ENCODE measurements around the gene ADAMTS7. TPM values are rescaled to one million over a fixed set of nuclear protein-coding genes. Genes with fewer than 3 reads are reported as not detected.
"Not testable (repeated sequence)": the region's sequence is repeated elsewhere in the genome, so short reads cannot be mapped to it uniquely, and the experiment has no call there.

ADAMTS7 gene
- total RNA-seq, 2 donors from 2014 or later, result 20.8 to 39.2 TPM

DNA sequence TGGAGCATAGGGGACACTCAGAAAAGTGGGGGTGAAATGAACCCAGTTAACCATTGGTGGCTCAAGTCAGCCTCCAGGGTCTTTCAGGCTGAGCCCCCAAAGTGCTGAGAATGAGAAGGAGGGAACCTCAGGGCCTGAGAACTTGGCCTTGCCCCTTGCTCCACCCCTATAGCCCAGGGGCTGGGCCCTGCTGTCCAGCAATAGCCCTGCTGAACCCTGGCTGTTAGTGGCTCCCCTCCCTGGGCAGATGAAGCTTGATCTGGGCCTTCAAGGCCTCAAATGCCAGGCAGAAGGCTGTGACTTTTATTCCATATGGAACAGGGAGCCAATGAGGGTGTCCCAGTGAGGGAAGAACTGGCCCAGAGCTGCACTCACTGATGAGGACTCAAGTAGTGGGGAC is 16.2 kb downstream of the ADAMTS7 start:
- Histone ChIP-seq H3K36me3 (peaks cover 37% of the 10 kb centered on the region), H3K9me3 (no peaks in the 10 kb centered on the region), H3K4me3 (no peak overlapping the region), H3K4me1 (peaks cover 0 to 44% of the 10 kb centered on the region in 2 donors), H3K27ac (no peak overlapping the region), H3K27me3 (no peaks in the 10 kb centered on the region)
- no peak for DNase-seq (ENCODE audit: low spot score)
- TF ChIP-seq, protein P1, sequence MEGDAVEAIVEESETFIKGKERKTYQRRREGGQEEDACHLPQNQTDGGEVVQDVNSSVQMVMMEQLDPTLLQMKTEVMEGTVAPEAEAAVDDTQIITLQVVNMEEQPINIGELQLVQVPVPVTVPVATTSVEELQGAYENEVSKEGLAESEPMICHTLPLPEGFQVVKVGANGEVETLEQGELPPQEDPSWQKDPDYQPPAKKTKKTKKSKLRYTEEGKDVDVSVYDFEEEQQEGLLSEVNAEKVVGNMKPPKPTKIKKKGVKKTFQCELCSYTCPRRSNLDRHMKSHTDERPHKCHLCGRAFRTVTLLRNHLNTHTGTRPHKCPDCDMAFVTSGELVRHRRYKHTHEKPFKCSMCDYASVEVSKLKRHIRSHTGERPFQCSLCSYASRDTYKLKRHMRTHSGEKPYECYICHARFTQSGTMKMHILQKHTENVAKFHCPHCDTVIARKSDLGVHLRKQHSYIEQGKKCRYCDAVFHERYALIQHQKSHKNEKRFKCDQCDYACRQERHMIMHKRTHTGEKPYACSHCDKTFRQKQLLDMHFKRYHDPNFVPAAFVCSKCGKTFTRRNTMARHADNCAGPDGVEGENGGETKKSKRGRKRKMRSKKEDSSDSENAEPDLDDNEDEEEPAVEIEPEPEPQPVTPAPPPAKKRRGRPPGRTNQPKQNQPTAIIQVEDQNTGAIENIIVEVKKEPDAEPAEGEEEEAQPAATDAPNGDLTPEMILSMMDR (IDR thresholded peaks at IDR 0.05), result no peak

DNA sequence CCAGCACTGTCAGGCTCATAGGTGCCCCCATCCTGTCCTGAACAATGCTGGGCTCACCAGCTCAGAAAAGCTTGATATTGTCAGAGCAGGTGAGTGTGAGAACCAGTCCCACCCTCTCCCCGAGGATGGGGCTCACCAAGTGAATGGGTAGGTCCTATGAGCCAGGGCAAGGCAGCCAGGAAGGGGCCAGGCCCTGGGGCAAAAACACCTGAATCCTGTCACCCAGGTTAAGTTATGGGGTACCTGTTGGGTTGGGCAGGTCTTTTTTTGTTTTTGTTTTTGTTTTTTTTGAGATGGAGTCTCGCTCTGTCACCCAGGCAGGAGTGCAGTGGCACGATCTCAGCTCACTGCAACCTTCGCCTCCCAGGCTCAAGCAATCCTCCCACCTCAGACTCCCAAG is 16.8 kb downstream of the ADAMTS7 start:
- peak overlapping the region in 1 of 2 donors; percentile 10 for H3K27ac ChIP-seq
- peaks cover 0 to 50% of the 10 kb centered on the region in 2 donors for H3K4me1 ChIP-seq
- not testable (repeated sequence) for DNase-seq (ENCODE audit: low spot score)

DNA sequence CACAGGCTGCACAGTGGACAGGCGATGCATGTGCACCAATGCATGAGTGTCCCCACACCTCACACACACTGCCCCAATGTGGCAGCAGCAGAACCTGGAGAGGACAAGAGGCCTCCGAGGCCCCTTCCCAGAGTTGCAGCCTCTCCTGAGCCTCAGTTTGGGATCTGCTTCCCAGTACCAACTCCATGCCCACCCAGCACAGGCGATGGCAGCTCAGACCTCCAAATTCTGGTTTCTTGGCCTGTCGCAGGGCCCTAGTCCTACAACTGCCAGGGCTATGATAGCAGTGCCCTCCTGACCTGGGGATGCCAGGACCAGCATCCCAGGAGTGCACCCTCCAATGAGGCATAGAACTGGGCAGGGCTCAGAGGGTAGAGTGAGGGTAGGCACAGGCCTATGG is 19.9 kb downstream of the ADAMTS7 start:
- DNase-seq (ENCODE audit: low spot score), result no peak
- TF ChIP-seq, protein P1 (IDR thresholded peaks at IDR 0.05), result no peak
- H3K27ac ChIP-seq, result peak overlapping the region; percentile 23 to 35
- H3K9me3 ChIP-seq, result no peaks in the 10 kb centered on the region
- peaks cover 54% of the 10 kb centered on the region for H3K36me3 ChIP-seq
- H3K4me3 ChIP-seq, result no peak overlapping the region
- H3K27me3 ChIP-seq, result no peaks in the 10 kb centered on the region
- H3K4me1 ChIP-seq, result peaks cover 0 to 26% of the 10 kb centered on the region in 2 donors

More for the DNA sequence above, 16.8 kb downstream of the ADAMTS7 start:
- H3K4me3 ChIP-seq, H3K9me3 ChIP-seq, H3K27me3 ChIP-seq: not testable (repeated sequence)
- peaks cover 39% of the 10 kb centered on the region for H3K36me3 ChIP-seq

DNA sequence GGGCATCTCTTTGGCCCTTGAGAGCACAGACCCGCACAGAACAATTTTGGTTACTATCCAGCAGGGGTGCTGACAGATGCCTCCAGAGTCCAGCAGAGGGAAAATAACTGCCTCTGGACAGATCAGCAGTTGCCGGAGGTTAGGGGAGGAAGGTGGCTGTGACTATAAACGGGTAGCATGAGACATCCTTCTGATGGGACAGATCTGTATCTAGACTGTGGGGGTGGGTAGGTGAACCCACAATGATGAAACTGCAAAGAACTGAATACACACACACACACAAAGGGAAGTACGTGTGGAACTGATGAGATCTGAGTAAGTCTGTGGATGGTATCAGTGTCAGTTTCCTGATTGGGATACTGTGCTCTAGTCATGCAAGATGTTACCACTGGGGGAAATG is 21.2 kb downstream of the ADAMTS7 start:
- no peak for DNase-seq (ENCODE audit: low spot score)
- Histone ChIP-seq H3K9me3 (no peaks in the 10 kb centered on the region), H3K4me3 (no peak overlapping the region), H3K27ac (peak overlapping the region; percentile 37 to 66), H3K4me1 (peaks cover 0 to 25% of the 10 kb centered on the region in 2 donors), H3K36me3 (peaks cover 52% of the 10 kb centered on the region), H3K27me3 (no peaks in the 10 kb centered on the region)
- TF ChIP-seq, protein P1 (IDR thresholded peaks at IDR 0.05), result no peak

DNA sequence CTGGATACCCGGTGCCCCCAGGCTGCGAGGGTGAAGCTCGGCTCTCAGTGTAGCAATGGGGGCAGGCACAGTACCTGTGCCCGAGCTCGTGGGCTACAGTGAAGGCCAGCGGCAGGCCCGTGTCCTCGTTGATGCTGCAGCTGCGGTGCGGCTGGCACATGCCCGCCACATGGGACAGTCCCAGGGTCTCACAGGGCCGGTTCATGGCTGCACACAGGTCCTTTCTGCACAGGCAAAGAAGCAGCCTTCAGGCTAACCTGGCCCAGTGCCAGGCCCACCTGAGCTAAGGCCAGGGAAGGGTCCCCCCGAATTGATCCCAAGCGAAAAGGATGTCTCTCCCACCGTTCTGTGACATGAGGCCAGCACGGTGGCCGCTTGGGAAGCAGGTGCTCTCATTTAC is 21.6 kb downstream of the ADAMTS7 start:
- Histone ChIP-seq H3K36me3 (peaks cover 51% of the 10 kb centered on the region), H3K27me3 (no peaks in the 10 kb centered on the region), H3K4me1 (peaks cover 0 to 25% of the 10 kb centered on the region in 2 donors), H3K4me3 (no peak overlapping the region), H3K27ac (peak overlapping the region; percentile 37 to 66), H3K9me3 (no peaks in the 10 kb centered on the region)
- DNase-seq (ENCODE audit: low spot score), result no peak
- TF ChIP-seq, protein P1 (IDR thresholded peaks at IDR 0.05), result no peak

DNA sequence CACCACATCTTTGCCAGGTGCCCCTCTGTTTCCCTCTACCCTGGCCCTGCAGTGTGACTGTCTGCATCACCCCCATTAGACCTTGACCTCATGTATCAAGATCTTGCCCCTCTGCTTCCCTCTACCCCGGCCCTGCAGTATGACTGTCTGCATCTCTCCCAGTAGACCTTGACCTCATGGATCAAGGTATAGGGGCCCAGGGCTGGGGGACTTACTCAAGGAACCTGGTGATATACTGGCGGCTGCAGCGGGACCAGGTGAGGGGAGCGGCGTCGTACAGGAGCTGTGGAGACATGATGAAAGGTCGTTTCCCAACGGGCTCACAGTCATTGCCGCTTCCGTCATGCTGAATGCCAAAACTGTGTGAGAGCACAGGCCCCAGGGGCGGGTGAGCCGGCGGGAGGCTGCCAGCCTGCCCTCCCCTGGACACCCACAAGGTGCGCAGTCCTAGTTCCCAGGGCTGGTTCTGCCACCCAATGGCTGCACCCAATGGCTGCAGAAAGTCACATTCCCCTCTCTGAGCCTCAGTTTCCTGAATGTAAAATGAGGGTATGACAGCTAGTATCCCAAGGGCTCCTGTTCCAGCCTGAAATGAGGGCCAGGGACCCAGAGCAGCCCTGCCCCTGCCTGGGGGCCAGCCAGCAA is 23.1 kb downstream of the ADAMTS7 start:
- Histone ChIP-seq H3K4me1 (peaks cover 0 to 25% of the 10 kb centered on the region in 2 donors), H3K4me3 (no peak overlapping the region), H3K36me3 (peaks cover 51% of the 10 kb centered on the region), H3K9me3 (no peaks in the 10 kb centered on the region), H3K27me3 (no peaks in the 10 kb centered on the region), H3K27ac (no peak overlapping the region)
- TF ChIP-seq, protein P1 (IDR thresholded peaks at IDR 0.05), result no peak
- no peak for DNase-seq (ENCODE audit: low spot score)

DNA sequence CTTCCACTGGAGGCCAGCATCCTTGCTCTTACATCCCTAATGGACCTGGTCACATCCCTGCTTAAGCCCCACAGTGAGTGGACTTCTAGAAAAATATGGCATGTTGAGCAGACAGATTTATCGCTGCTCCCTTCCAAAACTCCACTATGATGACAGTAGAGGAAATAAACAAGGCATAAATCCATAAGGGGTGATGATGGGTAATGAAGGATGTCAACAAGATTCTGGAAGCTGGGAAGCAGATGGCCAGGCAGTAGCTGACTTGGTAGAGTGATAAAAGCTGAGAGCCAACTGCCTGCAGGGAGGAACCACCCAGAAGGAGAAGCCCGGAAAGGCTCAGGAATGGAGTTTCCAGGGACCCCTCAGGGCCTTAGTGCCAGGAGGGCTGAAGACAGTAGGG is 28.9 kb downstream of the ADAMTS7 start:
- DNase-seq (ENCODE audit: low spot score); H3K27me3 ChIP-seq; H3K27ac ChIP-seq; H3K9me3 ChIP-seq; H3K4me3 ChIP-seq: not testable (repeated sequence)
- peaks cover 0 to 20% of the 10 kb centered on the region in 2 donors for H3K4me1 ChIP-seq
- H3K36me3 ChIP-seq, result peaks cover 21% of the 10 kb centered on the region

DNA sequence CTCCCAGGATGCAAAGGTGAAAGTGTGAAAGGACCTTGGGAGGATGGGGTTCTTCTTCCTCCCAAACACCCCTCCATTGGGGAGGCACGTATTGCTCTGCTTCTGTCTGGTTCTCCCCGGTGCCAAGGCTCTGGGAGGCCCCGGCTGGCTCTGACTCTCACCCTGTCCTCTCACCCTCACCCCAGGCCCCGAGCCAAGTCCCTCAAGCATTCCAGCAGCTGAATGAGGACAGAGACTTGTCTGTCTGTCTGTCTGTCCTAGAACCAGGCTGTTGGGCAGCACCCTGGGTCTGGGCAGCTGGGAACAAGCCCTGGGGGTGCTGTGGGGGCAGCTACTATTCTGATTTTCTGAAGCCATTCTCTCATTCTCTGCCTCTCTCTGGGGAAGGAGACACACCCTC is 29.9 kb downstream of the ADAMTS7 start:
- DNase-seq (ENCODE audit: low spot score); H3K9me3 ChIP-seq; H3K4me3 ChIP-seq; H3K27me3 ChIP-seq: not testable (repeated sequence)
- Histone ChIP-seq H3K27ac (peak overlapping the region; percentile 42 to 48), H3K36me3 (peaks cover 14% of the 10 kb centered on the region), H3K4me1 (peaks cover 0 to 25% of the 10 kb centered on the region in 2 donors)

DNA sequence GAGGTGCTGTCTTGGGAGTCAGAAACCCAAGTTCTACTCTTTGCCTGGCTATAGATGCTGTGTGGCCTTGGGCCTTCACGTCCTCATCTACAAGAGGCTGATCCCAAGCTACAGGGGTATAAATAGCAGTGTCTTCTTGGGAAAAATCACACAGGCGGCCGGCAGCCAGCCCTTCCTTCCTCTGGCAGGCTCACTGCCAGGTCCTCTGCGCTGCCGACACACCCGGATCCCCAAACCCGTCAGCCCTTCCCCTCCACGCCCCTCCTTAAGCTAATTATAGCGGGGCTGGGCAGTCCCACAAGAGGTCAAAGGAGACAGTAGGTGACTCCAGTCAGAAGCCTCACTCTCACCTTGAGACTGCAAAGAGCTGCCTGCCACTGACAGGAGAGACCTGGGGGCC is 31.3 kb downstream of the ADAMTS7 start:
- H3K9me3 ChIP-seq; H3K36me3 ChIP-seq; H3K4me3 ChIP-seq; DNase-seq (ENCODE audit: low spot score); H3K27me3 ChIP-seq: not testable (repeated sequence)
- Histone ChIP-seq H3K27ac (peak overlapping the region; percentile 21 to 66), H3K4me1 (peaks cover 0 to 25% of the 10 kb centered on the region in 2 donors)

Data from right atrium auricular region (tissue), 2 donors.